Endothelial cell (in vitro differentiated cells): ENCODE results near the gene SPATA20. TPM values are rescaled to one million over a fixed set of nuclear protein-coding genes. Genes with fewer than 3 reads are reported as not detected.

ENCODE experiments used
- DNase-seq: peaks from one replicate; pipeline ENCODE4 v3.0.0; 2021; ENCODE audit warnings: low spot score
- H3K27ac Mint-ChIP-seq: one replicate; pipeline ENCODE4 v1.8.0; 2021; ENCODE audit warnings: mixed read lengths, inconsistent platforms; ENCODE audit not compliant: unreplicated experiment
- H3K27me3 Mint-ChIP-seq: one replicate; pipeline ENCODE4 v1.8.0; 2021; ENCODE audit warnings: mild to moderate bottlenecking, moderate library complexity, mixed read lengths, inconsistent platforms; ENCODE audit not compliant: unreplicated experiment
- H3K36me3 Mint-ChIP-seq: one replicate; pipeline ENCODE4 v1.8.0; 2021; ENCODE audit warnings: mild to moderate bottlenecking, low read depth, mixed read lengths, inconsistent platforms; ENCODE audit not compliant: unreplicated experiment
- H3K4me1 Mint-ChIP-seq: one replicate; pipeline ENCODE4 v1.8.0; 2021; ENCODE audit warnings: mild to moderate bottlenecking, mixed read lengths, inconsistent platforms; ENCODE audit not compliant: unreplicated experiment
- H3K4me3 Mint-ChIP-seq: one replicate; pipeline ENCODE4 v1.8.0; 2021; ENCODE audit warnings: mild to moderate bottlenecking, mixed read lengths, inconsistent platforms; ENCODE audit not compliant: unreplicated experiment
- H3K9me3 Mint-ChIP-seq: one replicate; pipeline ENCODE4 v1.8.0; 2021; ENCODE audit warnings: mixed read lengths, inconsistent platforms; ENCODE audit not compliant: unreplicated experiment
- total RNA-seq: library from RNA; stranded (reverse); fragmentation: NEBNext Ultra II Directional; extraction: Animal tissue kit (Norgen Biotek cat#: 25700); gene quantifications from one replicate; pipeline ENCODE4 v1.2.1, GENCODE V29; 2021; ENCODE audit not compliant: unreplicated experiment
- TF ChIP-seq, protein P1 (sequence below): fragments of 200-600 bp; sonication (generic); IDR thresholded peaks from one replicate; pipeline ENCODE4 v1.5.0; 2021; ENCODE audit warnings: antibody characterized with exemption; ENCODE audit not compliant: unreplicated experiment

SPATA20 gene
- total RNA-seq, 1 donor from 2014 or later: 72.5 TPM

DNA sequence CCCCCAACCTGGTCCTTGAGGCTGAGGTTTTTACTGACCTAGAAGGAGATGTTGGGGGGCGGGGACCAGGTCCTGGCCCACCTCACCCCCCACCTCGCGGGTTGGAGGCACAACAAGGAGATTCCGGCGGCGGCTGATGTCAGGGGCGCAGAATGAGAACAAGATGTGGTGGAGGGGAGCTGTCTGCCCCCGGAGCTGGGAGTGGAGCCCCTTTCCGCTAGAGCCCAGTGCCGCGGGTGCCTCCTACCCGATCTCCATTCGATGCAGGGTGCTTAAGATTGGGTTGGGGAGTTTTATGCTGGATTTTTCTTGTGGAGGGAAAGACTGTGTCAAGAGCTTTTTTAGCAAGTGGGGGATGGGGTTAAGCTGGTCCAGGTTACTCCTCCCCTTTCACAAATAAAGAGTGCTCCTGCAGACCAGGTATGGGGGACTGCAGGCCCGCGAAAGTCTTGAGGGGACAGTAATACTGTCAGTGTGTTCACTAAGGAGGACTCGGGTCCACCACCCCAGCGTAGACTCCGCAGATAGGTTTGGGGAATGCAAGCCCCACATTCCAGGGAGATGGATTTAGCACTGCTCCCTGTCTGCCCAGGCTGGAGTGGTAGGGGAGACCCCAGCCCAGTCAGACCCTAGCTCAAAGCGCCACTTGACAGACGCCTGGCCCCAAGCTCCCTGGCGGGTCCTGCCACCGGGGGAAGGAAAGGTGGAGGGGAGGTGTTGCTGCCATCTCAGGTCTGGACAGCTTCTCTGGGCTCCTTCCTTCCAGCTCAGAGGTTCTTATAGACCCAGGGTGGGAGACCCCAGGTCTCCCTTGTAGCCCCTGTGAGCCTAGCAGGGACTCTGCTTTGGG lies 15.5 kb downstream of the SPATA20 start:
- no peak overlapping the region for H3K27ac Mint-ChIP-seq
- peaks cover 38% of the 10 kb centered on the region for H3K27me3 Mint-ChIP-seq
- H3K36me3 Mint-ChIP-seq: no peaks in the 10 kb centered on the region
- H3K4me3 Mint-ChIP-seq: no peak overlapping the region
- H3K4me1 Mint-ChIP-seq: peaks cover 15% of the 10 kb centered on the region
- no peak for DNase-seq
- H3K9me3 Mint-ChIP-seq: no peaks in the 10 kb centered on the region
- TF ChIP-seq, protein P1, sequence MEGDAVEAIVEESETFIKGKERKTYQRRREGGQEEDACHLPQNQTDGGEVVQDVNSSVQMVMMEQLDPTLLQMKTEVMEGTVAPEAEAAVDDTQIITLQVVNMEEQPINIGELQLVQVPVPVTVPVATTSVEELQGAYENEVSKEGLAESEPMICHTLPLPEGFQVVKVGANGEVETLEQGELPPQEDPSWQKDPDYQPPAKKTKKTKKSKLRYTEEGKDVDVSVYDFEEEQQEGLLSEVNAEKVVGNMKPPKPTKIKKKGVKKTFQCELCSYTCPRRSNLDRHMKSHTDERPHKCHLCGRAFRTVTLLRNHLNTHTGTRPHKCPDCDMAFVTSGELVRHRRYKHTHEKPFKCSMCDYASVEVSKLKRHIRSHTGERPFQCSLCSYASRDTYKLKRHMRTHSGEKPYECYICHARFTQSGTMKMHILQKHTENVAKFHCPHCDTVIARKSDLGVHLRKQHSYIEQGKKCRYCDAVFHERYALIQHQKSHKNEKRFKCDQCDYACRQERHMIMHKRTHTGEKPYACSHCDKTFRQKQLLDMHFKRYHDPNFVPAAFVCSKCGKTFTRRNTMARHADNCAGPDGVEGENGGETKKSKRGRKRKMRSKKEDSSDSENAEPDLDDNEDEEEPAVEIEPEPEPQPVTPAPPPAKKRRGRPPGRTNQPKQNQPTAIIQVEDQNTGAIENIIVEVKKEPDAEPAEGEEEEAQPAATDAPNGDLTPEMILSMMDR: no peak

DNA sequence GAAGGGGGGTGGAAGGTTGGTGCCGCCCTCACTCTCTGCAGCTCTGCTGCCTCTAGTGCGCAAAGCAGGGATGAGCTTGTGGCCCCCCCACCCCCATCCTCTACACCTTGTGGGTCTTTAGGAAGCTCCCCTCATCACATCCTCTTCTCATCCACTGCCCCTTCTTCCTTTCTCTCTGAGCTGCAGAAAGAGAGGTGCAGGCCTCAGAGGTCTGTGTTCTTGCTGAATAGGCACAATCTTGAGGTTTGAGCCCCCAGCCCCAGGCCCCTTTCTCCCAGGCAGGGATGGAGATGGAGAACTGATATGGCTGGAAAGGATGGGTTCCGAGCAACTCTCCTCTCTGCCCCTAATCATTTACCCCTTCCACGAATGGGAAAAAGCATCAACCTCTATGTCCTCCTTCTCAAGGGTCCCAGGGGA lies 16.1 kb downstream of the SPATA20 start:
- peaks cover 40% of the 10 kb centered on the region for H3K27me3 Mint-ChIP-seq
- H3K36me3 Mint-ChIP-seq: no peaks in the 10 kb centered on the region
- no peak for DNase-seq
- no peaks in the 10 kb centered on the region for H3K9me3 Mint-ChIP-seq
- no peak overlapping the region for H3K27ac Mint-ChIP-seq
- no peak overlapping the region for H3K4me3 Mint-ChIP-seq
- H3K4me1 Mint-ChIP-seq: peaks cover 15% of the 10 kb centered on the region
- TF ChIP-seq, protein P1: no peak

DNA sequence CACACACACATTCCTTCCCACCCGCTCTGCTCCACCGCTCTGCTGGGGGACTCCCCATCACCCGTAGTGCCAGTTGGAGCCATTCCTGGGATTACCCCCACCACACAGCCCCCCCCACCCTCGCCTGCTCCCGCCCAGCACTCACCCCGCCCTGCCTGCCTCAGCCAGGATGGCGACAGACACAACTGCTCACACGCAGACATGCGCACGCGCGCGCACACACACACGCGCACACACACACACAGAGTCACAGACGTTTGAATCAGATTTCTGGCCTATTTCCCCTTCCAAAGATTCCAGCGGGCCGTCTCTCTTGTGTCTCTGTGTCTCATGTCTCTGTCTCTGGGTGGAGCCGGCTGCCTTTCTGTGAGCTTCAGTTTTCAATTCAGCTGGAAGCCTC lies 17.9 kb downstream of the SPATA20 start:
- TF ChIP-seq, protein P1: no peak
- Mint-ChIP-seq H3K27me3 (peaks cover 40% of the 10 kb centered on the region), H3K9me3 (no peaks in the 10 kb centered on the region), H3K4me3 (no peak overlapping the region), H3K27ac (peak overlapping the region; percentile 82), H3K4me1 (peaks cover 15% of the 10 kb centered on the region), H3K36me3 (no peaks in the 10 kb centered on the region)
- no peak for DNase-seq

DNA sequence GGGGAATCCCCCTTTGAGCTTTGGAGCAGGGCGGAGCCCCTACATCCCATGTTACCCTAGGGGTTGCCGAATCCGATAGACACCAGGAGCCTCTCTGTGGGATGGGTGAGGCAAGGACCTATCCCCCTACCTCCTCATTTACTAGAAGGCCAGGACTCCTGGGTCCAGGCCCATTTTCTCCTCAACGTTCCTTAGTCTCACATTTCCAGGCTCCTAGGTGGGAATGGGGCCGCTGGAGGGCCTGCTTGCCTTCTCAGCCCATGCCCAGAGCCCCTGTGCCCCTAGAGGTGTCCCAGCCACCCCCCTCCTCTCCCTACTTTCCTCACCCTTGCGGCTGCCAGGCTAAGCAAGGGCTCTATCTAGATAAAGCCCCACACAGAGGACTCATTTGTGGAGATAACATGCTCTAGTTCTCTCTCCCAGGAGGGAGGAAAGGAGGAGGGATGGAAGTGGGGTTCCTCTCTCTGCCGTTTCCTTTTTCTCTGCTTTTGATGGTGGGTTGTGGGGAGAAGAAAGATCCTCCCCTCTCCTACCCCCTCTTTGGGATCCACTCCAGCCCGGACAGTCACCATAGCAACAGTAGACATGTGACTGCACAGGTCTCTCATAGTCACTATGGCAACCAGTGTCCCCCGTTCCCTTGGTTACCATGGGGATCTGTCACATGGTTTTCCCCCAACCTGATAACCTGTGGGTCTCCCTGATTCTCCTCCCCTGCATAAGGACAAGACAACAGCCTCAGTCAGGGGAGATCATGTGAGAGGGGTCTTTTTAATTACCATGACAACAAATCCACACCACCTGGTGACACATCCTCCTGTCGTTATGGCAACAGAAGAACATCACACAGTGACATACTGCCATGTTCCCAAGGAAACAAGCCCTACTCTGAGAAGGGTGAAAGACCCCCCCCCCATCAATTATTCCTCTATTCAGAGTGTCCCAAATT lies 18.7 kb downstream of the SPATA20 start:
- Mint-ChIP-seq H3K36me3 (no peaks in the 10 kb centered on the region), H3K4me3 (peak overlapping the region; percentile 27), H3K4me1 (peaks cover 15% of the 10 kb centered on the region), H3K27me3 (peaks cover 40% of the 10 kb centered on the region), H3K27ac (peak overlapping the region; percentile 90), H3K9me3 (no peaks in the 10 kb centered on the region)
- TF ChIP-seq, protein P1: no peak
- no peak for DNase-seq
